ENCODE results near the gene ATP4B. TPM values are rescaled to one million over a fixed set of nuclear protein-coding genes. Genes with fewer than 3 reads are reported as not detected.
"Not testable (repeated sequence)": the region's sequence is repeated elsewhere in the genome, so short reads cannot be mapped to it uniquely, and the experiment has no call there.

The ATP4B gene
- total RNA-seq, 4 donors from 2014 or later = not detected

DNA sequence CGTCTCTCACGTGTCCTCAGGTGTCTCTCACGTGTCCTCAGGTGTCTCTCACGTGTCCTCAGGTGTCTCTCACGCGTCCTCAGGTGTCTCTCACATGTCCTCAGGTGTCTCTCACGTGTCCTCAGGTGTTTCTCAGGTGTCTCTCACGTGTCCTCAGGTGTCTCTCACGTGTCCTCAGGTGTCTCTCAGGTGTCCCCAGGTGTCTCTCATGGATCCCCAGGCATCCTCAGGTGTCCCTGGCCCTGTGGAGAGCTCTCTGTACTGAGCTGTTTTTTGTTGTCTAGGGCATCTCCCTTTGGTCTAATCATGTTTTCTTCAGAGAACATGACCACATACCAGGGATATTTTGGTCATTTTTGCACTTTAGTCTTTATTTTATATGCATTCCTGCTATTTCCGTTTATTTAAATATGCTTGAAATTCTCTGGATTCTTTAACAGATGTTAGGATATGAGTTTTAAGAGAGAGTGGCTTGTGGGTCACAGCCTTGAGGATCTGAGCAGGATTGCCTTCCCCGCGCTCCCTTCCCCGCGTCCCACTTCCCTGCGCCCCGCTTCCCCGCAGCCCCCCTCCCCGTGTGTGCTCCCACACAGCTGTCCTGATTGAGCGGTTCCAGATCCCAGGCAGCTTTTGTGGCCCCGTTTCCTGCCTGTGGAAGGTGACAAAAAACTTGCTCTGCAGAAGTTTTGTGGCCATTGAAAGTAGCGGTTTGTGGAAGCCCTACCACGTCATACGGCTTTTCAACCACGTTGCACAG lies 31.9 kb downstream of the ATP4B start:
- no peak overlapping the region for H3K4me3 ChIP-seq
- no peaks in the 10 kb centered on the region for H3K9me3 ChIP-seq
- intact Hi-C loops (cut with DNase I) = no loop called here
- no peaks in the 10 kb centered on the region for H3K4me1 ChIP-seq
- peaks cover 0 to 91% (median 14%) of the 10 kb centered on the region in 3 donors for H3K36me3 ChIP-seq
- DNase-seq = no peak
- no peak for TF ChIP-seq POLR2A (IDR thresholded peaks at IDR 0.05)
- TF ChIP-seq, protein P1, sequence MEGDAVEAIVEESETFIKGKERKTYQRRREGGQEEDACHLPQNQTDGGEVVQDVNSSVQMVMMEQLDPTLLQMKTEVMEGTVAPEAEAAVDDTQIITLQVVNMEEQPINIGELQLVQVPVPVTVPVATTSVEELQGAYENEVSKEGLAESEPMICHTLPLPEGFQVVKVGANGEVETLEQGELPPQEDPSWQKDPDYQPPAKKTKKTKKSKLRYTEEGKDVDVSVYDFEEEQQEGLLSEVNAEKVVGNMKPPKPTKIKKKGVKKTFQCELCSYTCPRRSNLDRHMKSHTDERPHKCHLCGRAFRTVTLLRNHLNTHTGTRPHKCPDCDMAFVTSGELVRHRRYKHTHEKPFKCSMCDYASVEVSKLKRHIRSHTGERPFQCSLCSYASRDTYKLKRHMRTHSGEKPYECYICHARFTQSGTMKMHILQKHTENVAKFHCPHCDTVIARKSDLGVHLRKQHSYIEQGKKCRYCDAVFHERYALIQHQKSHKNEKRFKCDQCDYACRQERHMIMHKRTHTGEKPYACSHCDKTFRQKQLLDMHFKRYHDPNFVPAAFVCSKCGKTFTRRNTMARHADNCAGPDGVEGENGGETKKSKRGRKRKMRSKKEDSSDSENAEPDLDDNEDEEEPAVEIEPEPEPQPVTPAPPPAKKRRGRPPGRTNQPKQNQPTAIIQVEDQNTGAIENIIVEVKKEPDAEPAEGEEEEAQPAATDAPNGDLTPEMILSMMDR (IDR thresholded peaks at IDR 0.05) = no peak
- H3K27me3 ChIP-seq = no peaks in the 10 kb centered on the region
- 81 to 86% methylated on average over 22 to 23 of the region's 24 CpGs for WGBS, 2 donors
- H3K27ac ChIP-seq = no peak overlapping the region

DNA sequence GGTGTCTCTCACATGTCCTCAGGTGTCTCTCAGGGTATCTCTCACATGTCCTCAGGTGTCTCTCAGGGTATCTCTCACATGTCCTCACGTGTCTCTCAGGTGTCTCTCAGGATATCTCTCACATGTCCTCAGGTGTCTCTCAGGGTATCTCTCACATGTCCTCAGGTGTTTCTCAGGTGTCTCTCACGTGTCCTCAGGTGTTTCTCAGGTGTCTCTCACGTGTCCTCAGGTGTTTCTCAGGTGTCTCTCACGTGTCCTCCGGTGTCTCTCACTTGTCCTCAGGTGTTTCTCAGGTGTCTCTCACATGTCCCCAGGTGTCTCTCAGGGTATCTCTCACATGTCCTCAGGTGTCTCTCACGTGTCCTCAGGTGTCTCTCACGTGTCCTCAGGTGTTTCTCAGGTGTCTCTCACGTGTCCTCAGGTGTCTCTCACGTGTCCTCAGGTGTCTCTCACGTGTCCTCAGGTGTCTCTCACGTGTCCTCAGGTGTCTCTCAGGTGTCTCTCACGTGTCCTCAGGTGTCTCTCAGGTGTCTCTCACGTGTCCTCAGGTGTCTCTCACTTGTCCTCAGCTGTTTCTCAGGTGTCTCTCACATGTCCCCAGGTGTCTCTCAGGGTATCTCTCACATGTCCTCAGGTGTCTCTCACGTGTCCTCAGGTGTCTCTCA lies 33.2 kb downstream of the ATP4B start:
- H3K27me3 ChIP-seq; H3K4me1 ChIP-seq; H3K4me3 ChIP-seq; intact Hi-C loops (cut with DNase I); DNase-seq; H3K27ac ChIP-seq; H3K9me3 ChIP-seq: not testable (repeated sequence)
- 90 to 91% methylated on average over 14 of the region's 14 CpGs for WGBS, 2 donors
- peaks cover 0 to 87% (median 14%) of the 10 kb centered on the region in 3 donors for H3K36me3 ChIP-seq

DNA sequence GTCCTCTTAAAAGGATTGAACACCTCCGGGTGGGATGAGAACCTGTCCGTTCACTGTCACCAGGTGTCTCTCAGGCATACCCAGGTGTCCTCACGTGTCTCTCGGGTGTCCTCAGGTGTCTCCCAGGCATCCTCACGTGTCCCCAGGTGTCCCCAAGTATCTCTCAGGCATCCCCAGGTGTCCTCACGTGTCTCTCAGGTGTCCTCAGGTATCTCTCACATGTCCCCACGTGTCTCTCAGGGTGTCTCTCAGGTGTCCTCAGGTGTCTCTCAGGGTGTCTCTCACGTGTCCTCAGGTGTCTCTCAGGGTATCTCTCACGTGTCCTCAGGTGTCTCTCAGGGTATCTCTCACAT lies 33.8 kb downstream of the ATP4B start:
- intact Hi-C loops (cut with DNase I) = no loop called here
- Histone ChIP-seq H3K4me1 (no peaks in the 10 kb centered on the region), H3K9me3 (no peaks in the 10 kb centered on the region), H3K36me3 (peaks cover 0 to 87% (median 14%) of the 10 kb centered on the region in 3 donors), H3K27ac (no peak overlapping the region), H3K4me3 (no peak overlapping the region), H3K27me3 (no peaks in the 10 kb centered on the region)
- DNase-seq = no peak
- TF ChIP-seq POLR2A (IDR thresholded peaks at IDR 0.05) = no peak
- TF ChIP-seq, protein P1 (IDR thresholded peaks at IDR 0.05) = no peak
- WGBS, 2 donors = 90 to 96% methylated on average over 8 to 9 of the region's 9 CpGs

- Histone ChIP-seq H3K9me3 (no peaks in the 10 kb centered on the region), H3K4me1 (no peaks in the 10 kb centered on the region), H3K4me3 (no peak overlapping the region), H3K36me3 (peaks cover 0 to 87% (median 14%) of the 10 kb centered on the region in 3 donors), H3K27me3 (no peaks in the 10 kb centered on the region), H3K27ac (no peak overlapping the region)
- TF ChIP-seq, protein P1 (IDR thresholded peaks at IDR 0.05) = no peak
- no peak for TF ChIP-seq POLR2A (IDR thresholded peaks at IDR 0.05)
- WGBS, 2 donors = 85 to 94% methylated on average over 7 to 11 of the region's 20 CpGs
- intact Hi-C loops (cut with DNase I) = no loop called here
- DNase-seq = no peak
Measured at GRCh38 chr13:113623491-113624234, 34.3 kb downstream of the ATP4B start.

DNA sequence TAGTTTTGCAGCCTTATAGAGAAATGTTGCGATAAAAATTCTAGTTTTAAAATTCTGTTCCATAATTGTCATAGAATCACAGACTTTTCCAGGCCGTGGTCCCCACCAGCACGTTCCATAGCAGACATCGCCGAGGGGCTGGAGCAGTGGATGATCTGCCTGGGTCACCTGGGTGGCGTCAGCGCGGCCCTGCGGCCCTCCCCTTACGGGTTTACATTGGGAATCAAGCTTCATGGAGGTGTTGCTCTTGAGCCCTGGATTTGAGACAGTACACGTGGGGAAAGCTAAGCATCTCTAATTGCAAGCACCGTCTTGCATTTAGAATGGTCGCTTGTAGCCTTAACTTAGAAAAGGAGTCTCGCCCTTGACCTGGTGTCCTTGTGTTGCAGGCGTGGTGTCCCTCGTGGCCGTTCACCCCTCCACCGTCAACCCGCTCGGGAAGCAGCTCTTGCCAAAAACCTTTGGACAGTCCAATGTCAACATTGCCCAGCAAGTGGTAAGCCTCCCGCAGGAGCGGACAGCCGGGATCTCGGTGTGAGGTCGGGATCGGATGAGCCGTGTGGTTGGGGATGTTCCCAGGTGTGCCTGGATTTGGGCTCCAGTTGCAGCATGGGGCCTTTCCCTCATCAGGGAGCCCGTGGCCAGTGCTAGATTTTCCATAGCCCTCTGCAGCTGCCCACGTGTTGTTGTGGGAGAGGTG lies 35.1 kb downstream of the ATP4B start:
- no peak for DNase-seq
- Histone ChIP-seq H3K27me3 (no peaks in the 10 kb centered on the region), H3K4me3 (no peak overlapping the region), H3K36me3 (peaks cover 0 to 86% (median 14%) of the 10 kb centered on the region in 3 donors), H3K27ac (no peak overlapping the region), H3K9me3 (no peaks in the 10 kb centered on the region), H3K4me1 (no peaks in the 10 kb centered on the region)
- TF ChIP-seq POLR2A (IDR thresholded peaks at IDR 0.05) = no peak
- TF ChIP-seq, protein P1 (IDR thresholded peaks at IDR 0.05) = no peak
- WGBS, 2 donors = 88 to 98% methylated on average over 8 to 14 of the region's 29 CpGs
- intact Hi-C loops (cut with DNase I) = no loop called here

GRCh38 chr13:113621986-113622550 lies 35.9 kb downstream of the ATP4B start:
- 93 to 96% methylated on average over 18 to 20 of the region's 20 CpGs for WGBS, 2 donors
- intact Hi-C loops (cut with DNase I); H3K27me3 ChIP-seq; H3K4me3 ChIP-seq; H3K9me3 ChIP-seq; H3K4me1 ChIP-seq; H3K27ac ChIP-seq; DNase-seq: not testable (repeated sequence)
- peaks cover 0 to 83% (median 8%) of the 10 kb centered on the region in 3 donors for H3K36me3 ChIP-seq
